GM12874 (cell line): ENCODE results near the gene IFNGR2.

ENCODE experiments used
- TF ChIP-seq, protein P1 (sequence below): IDR thresholded peaks from 2 replicates; pipeline ENCODE4 v1.5.1; 2011; ENCODE audit warnings: low read depth, mild to moderate bottlenecking, control low read depth, low read length, moderate library complexity; ENCODE audit not compliant: insufficient read depth

The IFNGR2 gene

GRCh38 chr21:33403128-33403785, at the start of gene IFNGR2:
Gene IFNGR2, plus strand, starts transcription at chr21:33403413. Its CDS starts 131 bp downstream, at chr21:33403544.
- TF ChIP-seq, protein P1, sequence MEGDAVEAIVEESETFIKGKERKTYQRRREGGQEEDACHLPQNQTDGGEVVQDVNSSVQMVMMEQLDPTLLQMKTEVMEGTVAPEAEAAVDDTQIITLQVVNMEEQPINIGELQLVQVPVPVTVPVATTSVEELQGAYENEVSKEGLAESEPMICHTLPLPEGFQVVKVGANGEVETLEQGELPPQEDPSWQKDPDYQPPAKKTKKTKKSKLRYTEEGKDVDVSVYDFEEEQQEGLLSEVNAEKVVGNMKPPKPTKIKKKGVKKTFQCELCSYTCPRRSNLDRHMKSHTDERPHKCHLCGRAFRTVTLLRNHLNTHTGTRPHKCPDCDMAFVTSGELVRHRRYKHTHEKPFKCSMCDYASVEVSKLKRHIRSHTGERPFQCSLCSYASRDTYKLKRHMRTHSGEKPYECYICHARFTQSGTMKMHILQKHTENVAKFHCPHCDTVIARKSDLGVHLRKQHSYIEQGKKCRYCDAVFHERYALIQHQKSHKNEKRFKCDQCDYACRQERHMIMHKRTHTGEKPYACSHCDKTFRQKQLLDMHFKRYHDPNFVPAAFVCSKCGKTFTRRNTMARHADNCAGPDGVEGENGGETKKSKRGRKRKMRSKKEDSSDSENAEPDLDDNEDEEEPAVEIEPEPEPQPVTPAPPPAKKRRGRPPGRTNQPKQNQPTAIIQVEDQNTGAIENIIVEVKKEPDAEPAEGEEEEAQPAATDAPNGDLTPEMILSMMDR = no peak

- TF ChIP-seq, protein P1 = no peak
These were observed 47.9 kb upstream of the IFNGR2 start for GRCh38 chr21:33355355-33355754.

GRCh38 chr21:33355996-33356395, 47.2 kb upstream of the IFNGR2 start:
- TF ChIP-seq, protein P1 = no peak

- TF ChIP-seq, protein P1 = no peak
These were observed 46.0 kb upstream of the IFNGR2 start for GRCh38 chr21:33357177-33357576.

DNA sequence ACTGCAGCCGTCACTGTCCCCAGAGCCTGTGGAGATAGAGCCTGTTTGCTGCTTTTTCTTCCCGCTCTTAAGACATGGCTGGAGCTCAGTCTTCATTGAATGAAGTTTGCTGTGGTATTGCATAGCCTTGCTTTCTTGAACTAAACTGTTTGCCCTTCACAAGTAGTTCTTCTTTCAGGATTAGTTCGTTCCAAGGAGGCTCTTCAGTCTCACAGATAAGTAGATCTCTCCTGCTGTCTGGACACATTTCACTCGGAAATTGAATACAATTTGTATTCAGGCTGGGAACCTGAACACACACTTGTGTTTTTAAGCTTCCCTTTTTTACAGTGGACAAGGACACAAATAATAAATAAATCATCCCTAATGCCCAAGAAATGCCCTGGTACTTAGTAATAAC, 43.8 kb upstream of the IFNGR2 start:
- TF ChIP-seq, protein P1 = no peak

- TF ChIP-seq, protein P1 = no peak
These were observed 42.9 kb upstream of the IFNGR2 start for GRCh38 chr21:33360281-33360680.

GRCh38 chr21:33360881-33361602, 42.2 kb upstream of the IFNGR2 start:
- TF ChIP-seq, protein P1 = peak; percentile 96
